Heart right ventricle (tissue), 16 donors: ENCODE results near the gene SLC51A. TPM values are rescaled to one million over a fixed set of nuclear protein-coding genes. Genes with fewer than 3 reads are reported as not detected.

Experiments
- ATAC-seq, 8 donors: fragments of 200-7000 bp; cut with Tn5 transposase; one replicate each; pipeline ENCODE4 v1.9.1; 2020; ENCODE audit warnings: mild to moderate bottlenecking in 8 of 8, moderate library complexity in 8 of 8, moderate number of reproducible peaks in 1 of 8
- DNase-seq, 2 donors: peaks; one replicate each; pipeline ENCODE4 v3.0.0-alpha.2; 2020
- H3K27ac ChIP-seq, 10 donors: fragments of 200-600 bp; sonication (generic) in 2 of 10; one replicate each; pipeline versions ENCODE4 v1.5.0 to v1.8.0; 2020 to 2022; ENCODE audit warnings: mild to moderate bottlenecking in 3 of 10
- H3K27me3 ChIP-seq, 7 donors: fragments of 200-600 bp; one replicate each; pipeline ENCODE4 v1.8.0; 2021 to 2022; ENCODE audit warnings: mild to moderate bottlenecking in 2 of 7
- H3K36me3 ChIP-seq, 9 donors: fragments of 200-600 bp; sonication (generic) in 1 of 9; one replicate each; pipeline versions ENCODE4 v1.5.0 to v1.8.0; 2020 to 2022; ENCODE audit warnings: mild to moderate bottlenecking in 2 of 9
- H3K4me1 ChIP-seq, 9 donors: fragments of 200-600 bp; sonication (generic) in 1 of 9; one replicate each; pipeline versions ENCODE4 v1.5.0 to v1.8.0; 2020 to 2022; ENCODE audit warnings: mild to moderate bottlenecking in 4 of 9
- H3K4me3 ChIP-seq, 10 donors: fragments of 200-600 bp; sonication (generic) in 2 of 10; one replicate each; pipeline versions ENCODE4 v1.5.0 to v1.8.0; 2020 to 2022; ENCODE audit warnings: mild to moderate bottlenecking in 7 of 10, moderate library complexity in 2 of 10
- H3K9me3 ChIP-seq, 11 donors: fragments of 200-600 bp in 10 of 11; sonication (generic) in 2 of 11; one replicate each; pipeline versions ENCODE4 v1.5.0 to v1.8.0; 2013 to 2022; ENCODE audit warnings: mild to moderate bottlenecking in 2 of 11, control low read depth in 1 of 11, moderate library complexity in 1 of 11
- CTCF ChIP-seq, 9 donors: fragments of 200-600 bp; sonication (generic) in 2 of 9; IDR thresholded peaks; one replicate each; pipeline versions ENCODE4 v1.5.0 to v1.8.0; 2021 to 2022; ENCODE audit warnings: antibody characterized with exemption in 9 of 9, mild to moderate bottlenecking in 5 of 9, moderate library complexity in 1 of 9
- WGBS, 2 donors: extraction: QIAGEN DNeasy Blood & Tissue Kit; methylation state at CpG; one replicate each; pipeline ENCODE4 v1.1.7; 2013; ENCODE audit warnings: inconsistent platforms in 1 of 2; 5-methylcytosine and 5-hydroxymethylcytosine counted together
- intact Hi-C, 10 donors: fragments of 100-400 bp; cut with DNase I; formaldehyde crosslinking; loops; one replicate each; pipeline versions ENCODE4 v1.11.1 to v1.14.2; 2022
- polyA plus RNA-seq, 2 donors: library from polyadenylated mRNA; stranded (reverse); fragments of 200-250 nt; gene quantifications; one replicate each; pipeline ENCODE4 v1.2.3, GENCODE V29; 2013
- total RNA-seq, 10 donors: library from RNA; stranded (reverse); fragmentation: NEBNext Ultra II Directional in 3 of 10; extraction: Animal tissue kit (Norgen Biotek cat#: 25700) in 3 of 10; gene quantifications; one replicate each; pipeline versions ENCODE4 v1.2.1 to v1.2.4, GENCODE V29; 2021 to 2023
- donor health status: Arrhythmogenic right ventricular cardiomyopathy.
- donor health status: ischemic (EF 13 %, LVEDD 7.1; RV severe dilation, severe dysfunction).
- donor health status: healthy with polysubstance abuse.
- donor health status: DM: no; HTN: yes; CAD: no.
- donor health status: DM: no; HTN: no; CAD: no.
- donor health status: ischemic (EF 25% LVEDD 6.9; RV normal size, moderate dysfunction).
- donor health status: ischemic (EF 25% LVEDD 5.7; RV mildly dilated, moderate dysfunction).
- donor health status: healthy.
- donor health status: DM: yes; HTN: yes; CAD: no.
- donor health status: Ischemic cardiomyopathy.
- donor health status: ischemic (EF 35%, LVEDD 5.7; RV mildly dilated, moderate dysfunction).
- donor health status: nonischemic (EF 11% LVEDD 7.7; RV severe dilation, severe dysfunction).
- donor health status: DM: yes; HTN: yes; CAD: no.
- donor health status: PGD.
- donor health status: ischemic (EF 29% LVEDD 5.4; RV normal size, mild dysfunction).
- donor health status: nonischemic (EF 23%, LVEDD 6.1; RV moderate dilation, normal function).

SLC51A gene
- total and polyA plus RNA-seq, 12 donors, result 0.23 to 1.0 (median 0.52) TPM; not detected in 7

GRCh38 chr3:196193133-196193735, 23.1 kb upstream of the SLC51A start:
- no peaks in the 10 kb centered on the region for H3K36me3 ChIP-seq
- 67 to 68% methylated on average over 15 of the region's 15 CpGs for WGBS, 2 donors
- peak overlapping the region in 9 of 10 donors; percentile 30 to 95 (median 83) for H3K27ac ChIP-seq
- peaks cover 0 to 45% (median 20%) of the 10 kb centered on the region in 9 donors for H3K4me1 ChIP-seq
- H3K27me3 ChIP-seq, result no peaks in the 10 kb centered on the region
- TF ChIP-seq CTCF (IDR thresholded peaks at IDR 0.05), result no peak
- H3K4me3 ChIP-seq, result no peak overlapping the region
- ATAC-seq (no peak), DNase-seq (no peak)
- no peaks in the 10 kb centered on the region for H3K9me3 ChIP-seq
- intact Hi-C loops, result loop anchor here in 1 of 10 donors (2.0 kb wide), 1 partner anchor 112 kb away; no protein-coding TSS in a partner anchor

DNA sequence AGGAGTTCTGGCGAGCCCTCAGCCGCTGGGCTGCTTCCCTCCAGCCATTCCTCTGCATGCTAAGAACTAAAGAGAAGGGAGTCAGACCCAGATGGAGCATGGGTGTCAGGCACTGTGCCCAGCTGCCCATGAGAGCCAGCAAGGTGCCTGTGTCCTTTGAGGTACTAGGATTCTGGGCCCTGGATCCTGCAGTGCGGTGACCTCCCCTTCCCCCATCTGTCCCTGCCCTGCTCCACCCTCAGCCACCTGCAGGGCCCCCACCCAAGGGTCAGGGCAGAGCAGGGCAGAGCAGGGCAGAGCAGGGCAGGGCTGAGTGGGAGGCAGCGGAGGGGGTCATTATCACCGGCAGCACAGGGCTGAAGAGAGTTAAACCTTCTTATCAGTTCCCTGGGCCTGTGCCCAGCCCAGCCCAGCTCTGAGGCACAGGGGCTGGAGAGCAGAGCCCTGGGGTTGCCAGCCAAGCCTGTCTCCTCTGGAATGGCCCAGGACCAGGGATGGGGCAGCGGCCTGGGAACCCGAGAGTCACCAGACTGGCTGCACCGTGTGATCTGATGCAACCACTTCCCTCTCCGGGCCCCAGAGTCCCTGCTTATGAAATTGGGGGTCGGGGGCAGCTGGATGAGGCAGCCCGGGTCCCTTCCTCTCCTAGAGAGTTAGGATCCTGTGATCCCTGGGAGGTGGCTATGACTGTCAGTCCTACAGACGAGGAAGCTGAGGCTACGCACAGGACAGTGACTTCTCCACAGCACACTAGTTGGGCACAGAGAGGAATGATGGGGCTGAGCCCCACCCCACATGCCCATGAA, 22.4 kb upstream of the SLC51A start:
- peak; percentile 73 to 95 (median 86) for ATAC-seq
- H3K36me3 ChIP-seq, result no peaks in the 10 kb centered on the region
- no peak overlapping the region for H3K4me3 ChIP-seq
- H3K27me3 ChIP-seq, result no peaks in the 10 kb centered on the region
- intact Hi-C loops, result loop anchor here in 3 of 10 donors (2.0 kb wide), 2 partner anchors 113 to 121 kb away; no protein-coding TSS in a partner anchor
- peaks cover 0 to 45% (median 20%) of the 10 kb centered on the region in 9 donors for H3K4me1 ChIP-seq
- DNase-seq, result peak; percentile 74 to 76
- 33 to 50% methylated on average over 13 of the region's 13 CpGs for WGBS, 2 donors
- no peak for TF ChIP-seq CTCF (IDR thresholded peaks at IDR 0.05)
- H3K27ac ChIP-seq, result peak overlapping the region in 9 of 10 donors; percentile 30 to 95 (median 83)
- H3K9me3 ChIP-seq, result no peaks in the 10 kb centered on the region

- DNase-seq (no peak), ATAC-seq (no peak)
- intact Hi-C loops, result loop anchor here in 2 of 10 donors (2.0 kb wide), 1 partner anchor 122 kb away; no protein-coding TSS in a partner anchor
- WGBS, 2 donors, result 75 to 81% methylated on average over 5 of the region's 5 CpGs
- H3K9me3 ChIP-seq, result no peaks in the 10 kb centered on the region
- no peak overlapping the region for H3K4me3 ChIP-seq
- H3K36me3 ChIP-seq, result no peaks in the 10 kb centered on the region
- TF ChIP-seq CTCF (IDR thresholded peaks at IDR 0.05), result no peak
- H3K4me1 ChIP-seq, result peaks cover 0 to 45% (median 20%) of the 10 kb centered on the region in 9 donors
- H3K27ac ChIP-seq, result peak overlapping the region in 9 of 10 donors; percentile 27 to 95 (median 76)
- no peaks in the 10 kb centered on the region for H3K27me3 ChIP-seq
These were observed 21.8 kb upstream of the SLC51A start for GRCh38 chr3:196194542-196194915.

GRCh38 chr3:196195664-196196265, 20.6 kb upstream of the SLC51A start:
- H3K4me3 ChIP-seq, result no peak overlapping the region
- no peak for TF ChIP-seq CTCF (IDR thresholded peaks at IDR 0.05)
- H3K4me1 ChIP-seq, result peaks cover 0 to 45% (median 20%) of the 10 kb centered on the region in 9 donors
- intact Hi-C loops, result loop anchor here (1.0 to 5.0 kb wide), 3 partner anchors 122 to 123 kb away; no protein-coding TSS in a partner anchor
- ATAC-seq, result no peak
- no peak for DNase-seq
- H3K27me3 ChIP-seq, result no peaks in the 10 kb centered on the region
- WGBS, 2 donors, result 87 to 92% methylated on average over 14 of the region's 14 CpGs
- H3K9me3 ChIP-seq, result no peaks in the 10 kb centered on the region
- H3K36me3 ChIP-seq, result no peaks in the 10 kb centered on the region
- H3K27ac ChIP-seq, result no peak overlapping the region
